ENCODE data around the gene MAPK10. TPM values are rescaled to one million over a fixed set of nuclear protein-coding genes. Genes with fewer than 3 reads are reported as not detected.
"Not testable (repeated sequence)": the region's sequence is repeated elsewhere in the genome, so short reads cannot be mapped to it uniquely, and the experiment has no call there.

Gene MAPK10
- polyA plus RNA-seq, 1 donor (not counting 4 experiments of a cell fraction or from before 2014, with no cell fraction given): 8.2 TPM

GRCh38 chr4:86178211-86178610 is 181.6 kb downstream of the MAPK10 start:
- Histone ChIP-seq H3K36me3 (ENCODE audit: control insufficient read depth in 2 of 2, extremely low read depth in 1 of 2, insufficient read depth in 2 of 2, low read length in 2 of 2) (no peaks in the 10 kb centered on the region), H3K4me1 (ENCODE audit: control insufficient read depth, extremely low read depth, insufficient read depth, low read length) (peaks cover 5% of the 10 kb centered on the region), H3K4me3 (ENCODE audit: control insufficient read depth in 2 of 3, extremely low read depth in 1 of 3, insufficient read depth in 2 of 3, low read depth in 1 of 3, low read length in 3 of 3) (no peak overlapping the region), H3K27ac (ENCODE audit: control insufficient read depth, insufficient read depth, low read length) (no peak overlapping the region), H3K9me3 (ENCODE audit: control insufficient read depth, low read depth, low read length) (no peaks in the 10 kb centered on the region), H3K4me2 (ENCODE audit: control insufficient read depth, extremely low read depth, insufficient read depth, low read depth, low read length) (no peak overlapping the region), H3K79me2 (ENCODE audit: control insufficient read depth, insufficient read depth, low read length) (no peaks in the 10 kb centered on the region), H2AFZ (ENCODE audit: control insufficient read depth, low read length) (no peak overlapping the region), H3K9me1 (ENCODE audit: control insufficient read depth, extremely low read depth, insufficient read depth, low read length) (no peaks in the 10 kb centered on the region), H3K9ac (ENCODE audit: control insufficient read depth, extremely low read depth, insufficient read depth, low read length) (no peak overlapping the region), H3K27me3 (ENCODE audit: control insufficient read depth, extremely low read depth, insufficient read depth, low read length) (no peaks in the 10 kb centered on the region), H4K20me1 (ENCODE audit: control insufficient read depth, extremely low read depth, insufficient read depth, low read length) (no peaks in the 10 kb centered on the region)
- no peak for TF ChIP-seq EZH2 (IDR thresholded peaks at IDR 0.05; ENCODE audit: low read length)
- TF ChIP-seq CTCF (optimal IDR thresholded peaks at IDR 0.05 in 1 of 3, IDR thresholded peaks at IDR 0.05 in 1 of 3, conservative IDR thresholded peaks at IDR 0.05 in 1 of 3; ENCODE audit: extremely low read depth in 1 of 3, insufficient read depth in 2 of 3, low read length in 3 of 3): no peak
- dilution Hi-C loops (cut with MboI; ENCODE audit: extremely low pct_ligation_motif_present, low sequenced_read_pairs): no loop called here
- FAIRE-seq (no peak), DNase-seq (ENCODE audit: low read depth, low spot score) (no peak)

- DNase-seq (ENCODE audit: low read depth, low spot score): no peak
- Histone ChIP-seq H3K4me1 (ENCODE audit: control insufficient read depth, extremely low read depth, insufficient read depth, low read length) (peaks cover 5% of the 10 kb centered on the region), H3K79me2 (ENCODE audit: control insufficient read depth, insufficient read depth, low read length) (no peaks in the 10 kb centered on the region), H3K9me1 (ENCODE audit: control insufficient read depth, extremely low read depth, insufficient read depth, low read length) (no peaks in the 10 kb centered on the region), H3K27me3 (ENCODE audit: control insufficient read depth, extremely low read depth, insufficient read depth, low read length) (no peaks in the 10 kb centered on the region), H3K36me3 (ENCODE audit: control insufficient read depth in 2 of 2, extremely low read depth in 1 of 2, insufficient read depth in 2 of 2, low read length in 2 of 2) (no peaks in the 10 kb centered on the region), H3K4me2 (ENCODE audit: control insufficient read depth, extremely low read depth, insufficient read depth, low read depth, low read length) (no peak overlapping the region), H3K27ac (ENCODE audit: control insufficient read depth, insufficient read depth, low read length) (no peak overlapping the region), H2AFZ (ENCODE audit: control insufficient read depth, low read length) (no peak overlapping the region), H3K9ac (ENCODE audit: control insufficient read depth, extremely low read depth, insufficient read depth, low read length) (no peak overlapping the region), H4K20me1 (ENCODE audit: control insufficient read depth, extremely low read depth, insufficient read depth, low read length) (no peaks in the 10 kb centered on the region), H3K4me3 (ENCODE audit: control insufficient read depth in 2 of 3, extremely low read depth in 1 of 3, insufficient read depth in 2 of 3, low read depth in 1 of 3, low read length in 3 of 3) (no peak overlapping the region), H3K9me3 (ENCODE audit: control insufficient read depth, low read depth, low read length) (no peaks in the 10 kb centered on the region)
- TF ChIP-seq CTCF (optimal IDR thresholded peaks at IDR 0.05 in 1 of 3, IDR thresholded peaks at IDR 0.05 in 1 of 3, conservative IDR thresholded peaks at IDR 0.05 in 1 of 3; ENCODE audit: extremely low read depth in 1 of 3, insufficient read depth in 2 of 3, low read length in 3 of 3) (no peak), EZH2 (IDR thresholded peaks at IDR 0.05; ENCODE audit: low read length) (no peak)
- dilution Hi-C loops (cut with MboI; ENCODE audit: extremely low pct_ligation_motif_present, low sequenced_read_pairs): no loop called here
- no peak for FAIRE-seq
Measured at GRCh38 chr4:86174506-86174905, 185.3 kb downstream of the MAPK10 start.

GRCh38 chr4:86168335-86168734 is 191.5 kb downstream of the MAPK10 start:
- H3K4me2 ChIP-seq (ENCODE audit: control insufficient read depth, extremely low read depth, insufficient read depth, low read depth, low read length); H3K79me2 ChIP-seq (ENCODE audit: control insufficient read depth, insufficient read depth, low read length); H4K20me1 ChIP-seq (ENCODE audit: control insufficient read depth, extremely low read depth, insufficient read depth, low read length); FAIRE-seq; H3K27me3 ChIP-seq (ENCODE audit: control insufficient read depth, extremely low read depth, insufficient read depth, low read length); dilution Hi-C loops (cut with MboI; ENCODE audit: extremely low pct_ligation_motif_present, low sequenced_read_pairs); H3K4me3 ChIP-seq (ENCODE audit: control insufficient read depth in 2 of 3, extremely low read depth in 1 of 3, insufficient read depth in 2 of 3, low read depth in 1 of 3, low read length in 3 of 3); DNase-seq (ENCODE audit: low read depth, low spot score); H3K27ac ChIP-seq (ENCODE audit: control insufficient read depth, insufficient read depth, low read length); H3K4me1 ChIP-seq (ENCODE audit: control insufficient read depth, extremely low read depth, insufficient read depth, low read length); H3K36me3 ChIP-seq (ENCODE audit: control insufficient read depth in 2 of 2, extremely low read depth in 1 of 2, insufficient read depth in 2 of 2, low read length in 2 of 2); H2AFZ ChIP-seq (ENCODE audit: control insufficient read depth, low read length); H3K9ac ChIP-seq (ENCODE audit: control insufficient read depth, extremely low read depth, insufficient read depth, low read length); H3K9me3 ChIP-seq (ENCODE audit: control insufficient read depth, low read depth, low read length); H3K9me1 ChIP-seq (ENCODE audit: control insufficient read depth, extremely low read depth, insufficient read depth, low read length): not testable (repeated sequence)

Data from keratinocyte (primary cell).